Neural progenitor cell (in vitro differentiated cells): Measurements from ENCODE around the gene CKB. TPM values are rescaled to one million over a fixed set of nuclear protein-coding genes. Genes with fewer than 3 reads are reported as not detected.

Source experiments
- DNase-seq: peaks from one replicate; pipeline ENCODE4 v3.0.0-alpha.2; 2016; ENCODE audit warnings: low spot score
- H2AFZ ChIP-seq: fragments of 200-600 bp; sonication (generic); replicated peaks from 2 replicates; pipeline ENCODE4 v1.6.1; 2016; ENCODE audit warnings: antibody characterized with exemption
- H3F3A ChIP-seq: fragments of 200-600 bp; sonication (generic); 2 replicates; pipeline ENCODE4 v1.6.1; 2016; ENCODE audit warnings: antibody characterized with exemption, low read depth
- H3K27ac ChIP-seq: fragments of 200-600 bp; sonication (generic); 2 replicates; pipeline ENCODE4 v1.5.1; 2016; ENCODE audit warnings: mild to moderate bottlenecking
- H3K27me3 ChIP-seq: fragments of 200-600 bp; sonication (generic); 2 replicates; pipeline ENCODE4 v1.6.1; 2016; ENCODE audit warnings: mild to moderate bottlenecking, moderate library complexity
- H3K36me3 ChIP-seq: fragments of 200-600 bp; sonication (generic); 2 replicates; pipeline ENCODE4 v1.5.1; 2016
- H3K4me1 ChIP-seq: fragments of 200-600 bp; sonication (generic); 2 replicates; pipeline ENCODE4 v1.6.1; 2016; ENCODE audit warnings: mixed run types
- H3K4me2 ChIP-seq: fragments of 200-600 bp; sonication (generic); 2 replicates; pipeline ENCODE4 v1.6.1; 2016
- H3K4me3 ChIP-seq: fragments of 200-600 bp; sonication (generic); 2 replicates; pipeline ENCODE4 v1.5.1; 2016
- H3K79me2 ChIP-seq: fragments of 200-600 bp; sonication (generic); 2 replicates; pipeline ENCODE4 v1.6.1; 2016; ENCODE audit warnings: low read depth
- H3K9ac ChIP-seq: fragments of 200-600 bp; sonication (generic); 2 replicates; pipeline ENCODE4 v1.6.1; 2016
- H3K9me3 ChIP-seq: fragments of 200-600 bp; sonication (generic); 2 replicates; pipeline ENCODE4 v1.5.1; 2016; ENCODE audit warnings: low read depth
- H4K20me1 ChIP-seq: fragments of 200-600 bp; sonication (generic); 2 replicates; pipeline ENCODE4 v1.6.1; 2016; ENCODE audit warnings: low read depth
- H3K27ac Mint-ChIP-seq: 3 replicates; pipeline ENCODE4 v1.8.0; 2021; ENCODE audit warnings: mixed read lengths
- H3K27me3 Mint-ChIP-seq: 2 replicates; pipeline ENCODE4 v1.8.0; 2022; ENCODE audit warnings: low read depth, mild to moderate bottlenecking, inconsistent platforms, moderate library complexity, mixed read lengths; ENCODE audit not compliant: insufficient read depth
- H3K36me3 Mint-ChIP-seq: 3 replicates; pipeline ENCODE4 v1.8.0; 2021; ENCODE audit warnings: mixed read lengths
- H3K4me1 Mint-ChIP-seq: 3 replicates; pipeline ENCODE4 v1.8.0; 2021; ENCODE audit warnings: mixed read lengths
- H3K4me3 Mint-ChIP-seq: 3 replicates; pipeline ENCODE4 v1.8.0; 2021; ENCODE audit warnings: mild to moderate bottlenecking, moderate library complexity, mixed read lengths
- H3K9me3 Mint-ChIP-seq: 3 replicates; pipeline ENCODE4 v1.8.0; 2020; ENCODE audit warnings: mixed read lengths
- EZH2 ChIP-seq: fragments of 200-600 bp; sonication (generic); IDR thresholded peaks from 2 replicates; pipeline ENCODE4 v1.6.1; 2017; ENCODE audit warnings: antibody characterized with exemption, mild to moderate bottlenecking, moderate library complexity
- EZH2phosphoT487 ChIP-seq: fragments of 200-600 bp; sonication (generic); IDR thresholded peaks from 2 replicates; pipeline ENCODE4 v1.6.1; 2017; ENCODE audit warnings: antibody characterized with exemption
- total RNA-seq: library from RNA; depleted of rRNA; stranded (reverse); fragments of >200 nt; gene quantifications from 2 replicates; pipeline ENCODE4 v1.2.3, GENCODE V29; 2015; ENCODE audit warnings: low replicate concordance
- TF ChIP-seq, protein P1 (sequence below): fragments of 200-600 bp; sonication (generic); IDR thresholded peaks from 2 replicates; pipeline ENCODE4 v1.5.1; 2017; ENCODE audit warnings: antibody characterized with exemption, mild to moderate bottlenecking

Gene CKB
- total RNA-seq, 1 donor from 2014 or later, result 54.2 TPM

DNA sequence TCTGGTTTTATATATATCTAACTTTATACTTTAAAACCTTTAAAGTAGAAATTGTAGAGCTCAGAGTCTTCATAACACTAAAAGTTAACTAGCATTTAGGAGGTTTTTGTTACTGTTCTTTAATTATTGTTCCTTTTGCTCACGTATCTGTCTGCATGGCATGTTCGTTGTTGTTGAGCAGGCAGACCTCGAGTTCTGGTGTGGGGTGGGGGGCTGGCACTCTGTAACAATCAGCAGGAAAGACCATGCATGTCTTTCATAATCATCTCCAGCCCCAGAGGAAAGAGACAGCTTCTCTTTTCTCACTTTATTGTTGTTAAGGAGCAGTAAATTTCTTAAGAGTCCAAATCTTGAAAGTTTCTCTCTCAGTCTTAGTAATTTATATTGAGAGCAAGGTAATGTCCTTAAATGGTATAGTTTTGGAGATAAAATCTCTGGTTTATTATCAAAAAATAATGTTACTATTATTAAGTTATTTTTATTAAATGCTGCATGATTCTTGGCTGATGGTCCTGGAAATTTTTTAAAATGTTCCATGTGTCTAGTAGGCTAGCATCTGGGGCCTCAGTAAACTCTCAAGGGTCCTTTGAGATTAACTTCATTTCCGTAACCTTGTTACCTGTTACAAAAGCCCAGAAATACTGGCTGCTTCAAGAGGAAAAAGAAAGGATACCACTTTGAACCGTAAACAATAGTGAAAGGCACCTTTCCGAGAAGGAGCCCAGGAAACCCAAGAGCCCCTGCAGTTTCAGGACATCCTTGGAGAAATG lies 30.3 kb downstream of the CKB start:
- Histone ChIP-seq H3F3A (peaks cover 26% of the 10 kb centered on the region), H3K4me2 (no peak overlapping the region), H3K4me3 (no peak overlapping the region), H4K20me1 (no peaks in the 10 kb centered on the region), H3K79me2 (no peaks in the 10 kb centered on the region), H3K27ac (peak overlapping the region; percentile 10), H3K9ac (no peak overlapping the region), H3K4me1 (peaks cover 23% of the 10 kb centered on the region), H3K9me3 (no peaks in the 10 kb centered on the region), H3K27me3 (no peaks in the 10 kb centered on the region), H2AFZ (no peak overlapping the region), H3K36me3 (peaks cover 9% of the 10 kb centered on the region)
- H3K9me3 Mint-ChIP-seq, result no peaks in the 10 kb centered on the region
- H3K27me3 Mint-ChIP-seq, result peaks cover 2% of the 10 kb centered on the region
- peaks cover 24% of the 10 kb centered on the region for H3K4me1 Mint-ChIP-seq
- H3K27ac Mint-ChIP-seq, result no peak overlapping the region
- H3K4me3 Mint-ChIP-seq, result no peak overlapping the region
- no peak for DNase-seq
- no peak for TF ChIP-seq EZH2phosphoT487
- H3K36me3 Mint-ChIP-seq, result peaks cover 24% of the 10 kb centered on the region

DNA sequence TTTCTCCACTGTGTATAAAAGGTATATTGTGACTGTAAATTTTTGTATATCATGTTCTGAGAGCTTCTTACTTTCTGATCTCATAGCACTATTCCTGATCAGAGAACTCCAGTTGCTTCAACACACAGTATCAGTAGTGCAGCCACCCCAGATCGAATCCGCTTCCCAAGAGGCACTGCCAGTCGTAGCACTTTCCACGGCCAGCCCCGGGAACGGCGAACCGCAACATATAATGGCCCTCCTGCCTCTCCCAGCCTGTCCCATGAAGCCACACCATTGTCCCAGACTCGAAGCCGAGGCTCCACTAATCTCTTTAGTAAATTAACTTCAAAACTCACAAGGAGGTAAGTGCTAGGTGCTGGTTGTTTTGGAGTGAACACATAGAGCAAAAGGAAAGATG lies 30.9 kb downstream of the CKB start:
- no peaks in the 10 kb centered on the region for H4K20me1 ChIP-seq
- no peaks in the 10 kb centered on the region for H3K9me3 ChIP-seq
- peaks cover 4% of the 10 kb centered on the region for H3K27me3 Mint-ChIP-seq
- no peaks in the 10 kb centered on the region for H3K9me3 Mint-ChIP-seq
- peak overlapping the region; percentile 10 for H3K27ac ChIP-seq
- H3K4me1 ChIP-seq, result peaks cover 23% of the 10 kb centered on the region
- H3K36me3 ChIP-seq, result peaks cover 5% of the 10 kb centered on the region
- DNase-seq, result peak; percentile 40
- peaks cover 26% of the 10 kb centered on the region for H3K36me3 Mint-ChIP-seq
- H3K9ac ChIP-seq, result no peak overlapping the region
- peak overlapping the region; percentile 19 for H3K4me2 ChIP-seq
- no peak overlapping the region for H2AFZ ChIP-seq
- H3K4me3 Mint-ChIP-seq, result no peak overlapping the region
- H3K4me3 ChIP-seq, result no peak overlapping the region
- H3K79me2 ChIP-seq, result no peaks in the 10 kb centered on the region
- H3K27ac Mint-ChIP-seq, result no peak overlapping the region
- no peaks in the 10 kb centered on the region for H3K27me3 ChIP-seq
- H3F3A ChIP-seq, result peaks cover 22% of the 10 kb centered on the region
- TF ChIP-seq, protein P1, sequence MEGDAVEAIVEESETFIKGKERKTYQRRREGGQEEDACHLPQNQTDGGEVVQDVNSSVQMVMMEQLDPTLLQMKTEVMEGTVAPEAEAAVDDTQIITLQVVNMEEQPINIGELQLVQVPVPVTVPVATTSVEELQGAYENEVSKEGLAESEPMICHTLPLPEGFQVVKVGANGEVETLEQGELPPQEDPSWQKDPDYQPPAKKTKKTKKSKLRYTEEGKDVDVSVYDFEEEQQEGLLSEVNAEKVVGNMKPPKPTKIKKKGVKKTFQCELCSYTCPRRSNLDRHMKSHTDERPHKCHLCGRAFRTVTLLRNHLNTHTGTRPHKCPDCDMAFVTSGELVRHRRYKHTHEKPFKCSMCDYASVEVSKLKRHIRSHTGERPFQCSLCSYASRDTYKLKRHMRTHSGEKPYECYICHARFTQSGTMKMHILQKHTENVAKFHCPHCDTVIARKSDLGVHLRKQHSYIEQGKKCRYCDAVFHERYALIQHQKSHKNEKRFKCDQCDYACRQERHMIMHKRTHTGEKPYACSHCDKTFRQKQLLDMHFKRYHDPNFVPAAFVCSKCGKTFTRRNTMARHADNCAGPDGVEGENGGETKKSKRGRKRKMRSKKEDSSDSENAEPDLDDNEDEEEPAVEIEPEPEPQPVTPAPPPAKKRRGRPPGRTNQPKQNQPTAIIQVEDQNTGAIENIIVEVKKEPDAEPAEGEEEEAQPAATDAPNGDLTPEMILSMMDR, result no peak
- TF ChIP-seq EZH2phosphoT487 (no peak), EZH2 (no peak)
- H3K4me1 Mint-ChIP-seq, result peaks cover 26% of the 10 kb centered on the region

DNA sequence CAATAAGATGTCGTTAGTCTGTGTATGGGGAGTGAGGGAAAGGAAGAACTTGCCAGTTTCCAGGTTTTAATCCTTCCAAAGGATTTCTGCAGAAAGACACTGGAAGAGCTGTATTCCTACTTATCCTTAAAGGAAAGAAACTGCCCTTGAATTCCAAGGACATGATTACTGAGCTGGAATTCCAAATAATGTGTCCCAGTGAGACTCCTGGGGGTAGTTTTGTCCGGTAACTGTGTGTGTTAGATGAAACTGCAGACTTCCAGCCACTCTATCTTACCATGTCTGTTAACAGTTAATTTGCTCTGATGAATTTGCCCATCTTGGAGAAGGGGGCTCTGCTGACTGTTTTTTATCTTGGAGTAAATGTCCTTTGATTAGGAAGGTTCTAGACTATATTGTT lies 33.0 kb downstream of the CKB start:
- Mint-ChIP-seq H3K9me3 (no peaks in the 10 kb centered on the region), H3K27me3 (peaks cover 4% of the 10 kb centered on the region), H3K36me3 (peaks cover 26% of the 10 kb centered on the region), H3K4me3 (no peak overlapping the region), H3K27ac (peak overlapping the region; percentile 18), H3K4me1 (peaks cover 26% of the 10 kb centered on the region)
- Histone ChIP-seq H3K36me3 (peaks cover 5% of the 10 kb centered on the region), H4K20me1 (no peaks in the 10 kb centered on the region), H3K4me1 (peaks cover 23% of the 10 kb centered on the region), H3K79me2 (no peaks in the 10 kb centered on the region), H3K27ac (peak overlapping the region; percentile 51), H3K4me3 (no peak overlapping the region), H2AFZ (no peak overlapping the region), H3K4me2 (no peak overlapping the region), H3K9ac (no peak overlapping the region), H3K9me3 (no peaks in the 10 kb centered on the region), H3K27me3 (no peaks in the 10 kb centered on the region), H3F3A (peaks cover 21% of the 10 kb centered on the region)
- DNase-seq, result no peak
- TF ChIP-seq, protein P1, result no peak
- TF ChIP-seq EZH2 (no peak), EZH2phosphoT487 (no peak)

DNA sequence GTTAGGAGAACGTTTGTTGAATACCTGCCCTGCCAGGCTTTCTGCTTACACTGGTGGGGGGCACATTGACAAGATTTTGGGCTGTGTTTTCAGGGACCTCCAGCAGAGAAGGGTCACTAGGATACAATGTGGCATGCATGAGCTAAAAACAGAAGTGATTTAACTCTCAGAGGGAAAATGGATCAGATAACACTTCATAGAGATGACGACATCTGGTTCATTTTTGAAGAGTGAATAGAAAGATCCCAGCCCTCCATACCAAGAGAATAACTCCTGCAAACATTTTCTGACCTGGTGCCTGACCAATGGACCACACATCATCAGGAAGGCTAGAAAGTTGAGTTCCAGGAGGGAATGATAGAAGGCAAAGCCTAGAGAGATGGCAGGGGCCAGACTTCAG lies 33.7 kb downstream of the CKB start:
- peaks cover 5% of the 10 kb centered on the region for H3K36me3 ChIP-seq
- Mint-ChIP-seq H3K4me1 (peaks cover 26% of the 10 kb centered on the region), H3K36me3 (peaks cover 26% of the 10 kb centered on the region), H3K4me3 (peak overlapping the region; percentile 44), H3K27me3 (peaks cover 4% of the 10 kb centered on the region), H3K27ac (peak overlapping the region; percentile 18), H3K9me3 (no peaks in the 10 kb centered on the region)
- H3K27ac ChIP-seq, result peak overlapping the region; percentile 51
- H3K27me3 ChIP-seq, result no peaks in the 10 kb centered on the region
- H3K4me3 ChIP-seq, result no peak overlapping the region
- no peak overlapping the region for H3K4me2 ChIP-seq
- peaks cover 23% of the 10 kb centered on the region for H3K4me1 ChIP-seq
- TF ChIP-seq, protein P1, result no peak
- TF ChIP-seq EZH2 (no peak), EZH2phosphoT487 (no peak)
- no peaks in the 10 kb centered on the region for H3K9me3 ChIP-seq
- no peaks in the 10 kb centered on the region for H3K79me2 ChIP-seq
- peaks cover 21% of the 10 kb centered on the region for H3F3A ChIP-seq
- DNase-seq, result no peak
- no peak overlapping the region for H3K9ac ChIP-seq
- no peaks in the 10 kb centered on the region for H4K20me1 ChIP-seq
- H2AFZ ChIP-seq, result no peak overlapping the region
